ENCODE results near the gene TNNC1.

TNNC1 gene

DNA sequence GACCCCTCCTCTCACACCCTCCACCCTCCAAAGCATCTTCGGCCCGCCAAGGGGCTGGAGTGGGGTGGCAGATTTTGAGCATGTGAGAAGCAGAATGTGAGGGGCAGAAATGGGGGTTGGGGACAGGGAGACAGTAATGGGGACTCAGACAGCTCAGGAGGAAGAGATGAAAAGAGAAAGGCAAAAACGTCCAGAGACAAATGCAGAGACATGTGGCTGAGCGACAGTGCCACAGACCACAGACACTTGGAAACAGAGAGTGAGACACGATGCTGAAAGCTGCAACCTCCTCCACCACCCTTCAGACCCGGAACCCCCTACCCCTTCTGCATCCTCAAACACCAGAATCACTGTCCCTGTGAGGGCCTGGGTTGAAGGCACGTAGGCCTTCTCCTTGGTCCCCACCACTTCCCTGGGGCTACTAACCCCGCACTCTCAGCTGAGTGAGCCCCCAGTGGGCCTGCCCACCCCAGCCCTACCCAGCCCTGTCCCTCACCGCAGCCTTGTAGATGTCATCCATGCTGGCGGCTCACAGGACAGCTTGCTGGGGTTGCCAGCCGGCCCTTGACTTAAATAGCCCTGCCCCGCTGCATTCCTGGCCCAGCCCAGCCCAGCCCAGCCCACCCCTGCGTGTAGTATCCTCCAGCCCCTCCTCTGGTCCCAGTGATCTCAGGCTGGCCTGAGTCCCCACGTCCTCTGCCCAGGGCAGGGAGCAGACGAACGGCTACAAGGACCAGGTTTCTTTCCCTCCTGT, at the start of gene TNNC1:
Gene TNNC1 (minus strand): TSS at position 546 of the 754 bp plus-strand sequence. CDS start 26 bp downstream, at position 520.
- H3K4me3 ChIP-seq (ENCODE audit: control insufficient read depth, low read depth, low read length) = peak within 1 kb of the TSS; percentile 52
- TF ChIP-seq, protein P1, sequence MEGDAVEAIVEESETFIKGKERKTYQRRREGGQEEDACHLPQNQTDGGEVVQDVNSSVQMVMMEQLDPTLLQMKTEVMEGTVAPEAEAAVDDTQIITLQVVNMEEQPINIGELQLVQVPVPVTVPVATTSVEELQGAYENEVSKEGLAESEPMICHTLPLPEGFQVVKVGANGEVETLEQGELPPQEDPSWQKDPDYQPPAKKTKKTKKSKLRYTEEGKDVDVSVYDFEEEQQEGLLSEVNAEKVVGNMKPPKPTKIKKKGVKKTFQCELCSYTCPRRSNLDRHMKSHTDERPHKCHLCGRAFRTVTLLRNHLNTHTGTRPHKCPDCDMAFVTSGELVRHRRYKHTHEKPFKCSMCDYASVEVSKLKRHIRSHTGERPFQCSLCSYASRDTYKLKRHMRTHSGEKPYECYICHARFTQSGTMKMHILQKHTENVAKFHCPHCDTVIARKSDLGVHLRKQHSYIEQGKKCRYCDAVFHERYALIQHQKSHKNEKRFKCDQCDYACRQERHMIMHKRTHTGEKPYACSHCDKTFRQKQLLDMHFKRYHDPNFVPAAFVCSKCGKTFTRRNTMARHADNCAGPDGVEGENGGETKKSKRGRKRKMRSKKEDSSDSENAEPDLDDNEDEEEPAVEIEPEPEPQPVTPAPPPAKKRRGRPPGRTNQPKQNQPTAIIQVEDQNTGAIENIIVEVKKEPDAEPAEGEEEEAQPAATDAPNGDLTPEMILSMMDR (conservative IDR thresholded peaks at IDR 0.05; ENCODE audit: control insufficient read depth, insufficient read depth, low read depth, low read length) = no peak

GRCh38 chr3:52502808-52503350, 49.0 kb upstream of the TNNC1 start:
- H3K4me3 ChIP-seq (ENCODE audit: control insufficient read depth, low read depth, low read length) = no peak overlapping the region
- DNase-seq (ENCODE audit: low read depth) = no peak
- TF ChIP-seq, protein P1 (conservative IDR thresholded peaks at IDR 0.05; ENCODE audit: control insufficient read depth, insufficient read depth, low read depth, low read length) = no peak

More for the DNA sequence above, at the start of gene TNNC1:
- DNase-seq (ENCODE audit: low read depth) = no peak

- TF ChIP-seq, protein P1 (conservative IDR thresholded peaks at IDR 0.05; ENCODE audit: control insufficient read depth, insufficient read depth, low read depth, low read length) = no peak
- no peak overlapping the region for H3K4me3 ChIP-seq (ENCODE audit: control insufficient read depth, low read depth, low read length)
- DNase-seq (ENCODE audit: low read depth) = no peak
Measured at GRCh38 chr3:52502001-52502400, 48.2 kb upstream of the TNNC1 start.

DNA sequence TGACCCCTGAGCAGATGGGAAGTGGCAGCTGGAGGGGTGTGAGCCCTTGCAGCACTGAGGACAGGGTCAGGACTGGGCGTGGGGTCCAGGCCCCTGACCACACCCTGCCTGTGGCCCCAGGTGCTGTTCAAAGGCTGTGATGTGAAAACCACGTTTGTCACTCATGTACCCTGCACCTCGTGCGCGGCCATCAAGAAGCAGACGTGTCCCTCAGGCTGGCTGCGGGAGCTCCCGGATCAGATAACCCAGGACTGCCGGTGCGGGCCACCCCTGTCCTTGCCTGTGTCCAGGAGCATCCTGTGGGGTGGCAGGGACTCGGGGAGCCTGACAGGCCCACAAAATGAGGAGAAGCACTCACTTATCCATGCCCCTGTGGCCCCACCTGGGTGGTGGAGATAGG, 47.2 kb upstream of the TNNC1 start:
- DNase-seq (ENCODE audit: low read depth) = no peak

DNA sequence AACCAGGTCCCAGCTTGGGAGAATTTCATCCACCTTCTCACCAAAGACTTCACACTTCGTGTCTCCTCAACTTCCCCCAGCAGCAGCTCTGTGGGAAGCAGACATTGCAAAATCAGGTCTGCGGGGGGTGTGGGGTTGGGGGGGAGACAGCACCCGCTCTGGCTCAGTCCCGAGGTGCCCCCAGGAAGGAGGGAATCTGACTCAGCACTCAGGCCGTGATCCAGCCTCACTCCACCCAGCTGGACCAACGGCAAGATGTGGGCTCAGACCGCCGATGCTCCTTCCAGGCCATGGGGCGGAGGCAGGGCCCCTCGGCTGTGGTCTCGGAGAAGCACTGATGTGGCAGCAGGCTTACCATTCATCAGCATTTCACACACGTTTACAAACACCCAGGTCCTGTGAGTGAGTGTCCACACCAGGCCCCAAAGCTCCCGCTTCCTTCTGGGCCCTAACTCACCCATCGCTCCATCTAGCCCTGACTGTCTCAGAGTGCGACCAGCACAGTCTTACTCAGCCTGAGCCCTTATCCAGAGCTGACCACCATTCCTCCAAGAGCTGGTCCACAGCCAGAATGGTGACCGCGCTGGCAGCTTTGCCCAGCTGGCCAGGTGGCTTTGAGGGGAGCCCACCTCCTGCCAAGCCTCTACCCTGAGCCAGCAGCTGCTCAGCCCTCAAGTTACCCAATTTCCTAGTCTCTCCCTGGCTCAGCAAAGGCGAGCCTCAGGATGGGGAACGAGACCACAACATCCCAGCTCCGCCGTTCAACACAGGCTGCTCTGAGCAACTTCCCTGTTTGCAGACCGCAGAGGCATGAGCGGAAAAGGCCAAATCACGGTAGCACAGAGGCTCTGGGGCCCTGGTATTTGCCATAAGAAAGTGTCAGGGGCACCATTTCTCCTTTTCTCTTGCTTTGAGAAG, 44.6 kb upstream of the TNNC1 start:
- no peak overlapping the region for H3K4me3 ChIP-seq (ENCODE audit: control insufficient read depth, low read depth, low read length)
- TF ChIP-seq, protein P1 (conservative IDR thresholded peaks at IDR 0.05; ENCODE audit: control insufficient read depth, insufficient read depth, low read depth, low read length) = no peak
- peak; percentile 94 for DNase-seq (ENCODE audit: low read depth)

More for the DNA sequence above, 47.2 kb upstream of the TNNC1 start:
- TF ChIP-seq, protein P1 (conservative IDR thresholded peaks at IDR 0.05; ENCODE audit: control insufficient read depth, insufficient read depth, low read depth, low read length) = no peak
- H3K4me3 ChIP-seq (ENCODE audit: control insufficient read depth, low read depth, low read length) = no peak overlapping the region

GRCh38 chr3:52495777-52496602, 42.1 kb upstream of the TNNC1 start:
- H3K4me3 ChIP-seq (ENCODE audit: control insufficient read depth, low read depth, low read length) = no peak overlapping the region
- DNase-seq (ENCODE audit: low read depth) = peak; percentile 80
- TF ChIP-seq, protein P1 (conservative IDR thresholded peaks at IDR 0.05; ENCODE audit: control insufficient read depth, insufficient read depth, low read depth, low read length) = no peak
